Fibroblast of pulmonary artery (primary cell): ENCODE data around the gene ADARB2.

ENCODE experiments used
- DNase-seq: peaks from one replicate; pipeline ENCODE4 v3.0.0-alpha.2; 2010; ENCODE audit warnings: low read depth
- H3K4me3 ChIP-seq: replicated peaks from 2 replicates; pipeline ENCODE4 v1.5.1; 2011; ENCODE audit warnings: low read depth, mild to moderate bottlenecking, control low read depth, low read length, moderate library complexity
- TF ChIP-seq, protein P1 (sequence below): IDR thresholded peaks from 2 replicates; pipeline ENCODE4 v1.5.1; 2011; ENCODE audit warnings: mild to moderate bottlenecking, control low read depth, low read length, inconsistent platforms; ENCODE audit errors: missing control alignments

The ADARB2 gene

DNA sequence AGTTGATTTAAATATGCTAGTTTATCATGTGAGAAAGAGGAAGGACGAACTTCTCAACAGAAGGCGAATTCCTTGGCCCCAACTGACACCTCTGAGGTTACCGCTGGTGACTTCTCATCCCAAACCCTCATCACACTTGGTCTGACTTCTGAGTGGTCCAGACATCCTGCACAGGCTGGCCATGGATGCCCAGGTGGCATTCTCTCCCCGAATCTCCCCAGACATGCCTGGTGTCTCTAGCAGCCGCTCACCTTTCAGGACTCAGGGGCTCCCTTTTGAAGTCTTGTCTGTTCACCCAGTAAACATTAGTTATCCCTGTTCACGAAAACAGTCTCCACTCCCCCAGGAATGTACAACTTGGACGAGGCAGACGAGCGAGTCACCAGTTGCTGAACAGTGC lies 157.7 kb downstream of the ADARB2 start:
- TF ChIP-seq, protein P1, sequence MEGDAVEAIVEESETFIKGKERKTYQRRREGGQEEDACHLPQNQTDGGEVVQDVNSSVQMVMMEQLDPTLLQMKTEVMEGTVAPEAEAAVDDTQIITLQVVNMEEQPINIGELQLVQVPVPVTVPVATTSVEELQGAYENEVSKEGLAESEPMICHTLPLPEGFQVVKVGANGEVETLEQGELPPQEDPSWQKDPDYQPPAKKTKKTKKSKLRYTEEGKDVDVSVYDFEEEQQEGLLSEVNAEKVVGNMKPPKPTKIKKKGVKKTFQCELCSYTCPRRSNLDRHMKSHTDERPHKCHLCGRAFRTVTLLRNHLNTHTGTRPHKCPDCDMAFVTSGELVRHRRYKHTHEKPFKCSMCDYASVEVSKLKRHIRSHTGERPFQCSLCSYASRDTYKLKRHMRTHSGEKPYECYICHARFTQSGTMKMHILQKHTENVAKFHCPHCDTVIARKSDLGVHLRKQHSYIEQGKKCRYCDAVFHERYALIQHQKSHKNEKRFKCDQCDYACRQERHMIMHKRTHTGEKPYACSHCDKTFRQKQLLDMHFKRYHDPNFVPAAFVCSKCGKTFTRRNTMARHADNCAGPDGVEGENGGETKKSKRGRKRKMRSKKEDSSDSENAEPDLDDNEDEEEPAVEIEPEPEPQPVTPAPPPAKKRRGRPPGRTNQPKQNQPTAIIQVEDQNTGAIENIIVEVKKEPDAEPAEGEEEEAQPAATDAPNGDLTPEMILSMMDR: no peak
- H3K4me3 ChIP-seq: no peak overlapping the region

DNA sequence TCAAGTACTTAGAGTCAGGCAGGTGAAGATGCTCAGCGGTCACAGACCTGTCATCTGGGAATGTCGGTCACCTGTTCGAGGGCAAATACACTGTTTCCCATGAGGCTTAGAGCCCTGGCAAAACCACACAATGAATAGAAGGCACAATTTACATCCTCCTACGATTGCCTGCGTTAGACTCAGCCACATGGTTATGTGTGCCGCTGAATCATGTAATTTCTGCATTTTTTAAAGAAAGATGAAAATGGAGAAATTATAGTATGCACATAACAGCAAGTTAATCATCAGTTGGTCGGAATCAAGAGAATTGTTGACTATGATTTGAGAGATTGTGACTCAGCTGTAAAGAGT lies 158.2 kb downstream of the ADARB2 start:
- no peak overlapping the region for H3K4me3 ChIP-seq
- DNase-seq: no peak
- TF ChIP-seq, protein P1: no peak

More for the DNA sequence above, 157.7 kb downstream of the ADARB2 start:
- no peak for DNase-seq

DNA sequence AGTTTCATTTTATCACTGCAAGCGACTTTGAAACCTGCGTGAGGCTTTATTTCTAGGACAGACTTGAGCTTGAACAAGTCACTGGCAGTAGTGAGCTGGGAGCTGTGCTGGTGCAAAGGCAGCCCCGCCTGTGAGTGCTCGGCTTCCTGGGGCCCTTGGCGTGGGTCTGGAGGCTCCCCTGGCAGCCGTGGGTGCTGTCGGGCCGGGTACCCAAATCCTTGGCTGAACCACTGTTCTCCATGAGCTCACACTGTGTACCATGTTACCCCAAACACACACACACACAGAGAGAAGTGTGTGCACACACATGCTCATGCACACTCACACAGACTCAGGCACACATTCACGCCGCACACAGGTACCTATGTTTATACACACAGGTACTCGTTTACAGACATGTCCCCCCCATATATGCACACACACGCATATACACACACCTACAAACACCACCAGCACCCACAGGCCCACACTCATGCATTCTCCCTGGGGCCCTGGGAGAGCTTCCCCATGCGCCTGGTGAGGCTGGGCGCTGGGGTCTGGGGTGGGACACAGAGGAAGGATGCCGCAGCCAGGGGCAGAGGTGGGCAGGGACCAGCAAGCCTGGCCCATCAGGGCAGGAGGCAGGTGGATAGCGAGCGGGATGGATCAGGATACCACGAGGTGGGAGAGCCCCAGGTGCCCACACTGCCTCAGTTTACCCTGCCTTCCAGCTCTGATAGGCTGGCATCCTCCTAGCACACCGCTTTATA lies 158.8 kb downstream of the ADARB2 start:
- no peak overlapping the region for H3K4me3 ChIP-seq
- TF ChIP-seq, protein P1: no peak
- DNase-seq: no peak

DNA sequence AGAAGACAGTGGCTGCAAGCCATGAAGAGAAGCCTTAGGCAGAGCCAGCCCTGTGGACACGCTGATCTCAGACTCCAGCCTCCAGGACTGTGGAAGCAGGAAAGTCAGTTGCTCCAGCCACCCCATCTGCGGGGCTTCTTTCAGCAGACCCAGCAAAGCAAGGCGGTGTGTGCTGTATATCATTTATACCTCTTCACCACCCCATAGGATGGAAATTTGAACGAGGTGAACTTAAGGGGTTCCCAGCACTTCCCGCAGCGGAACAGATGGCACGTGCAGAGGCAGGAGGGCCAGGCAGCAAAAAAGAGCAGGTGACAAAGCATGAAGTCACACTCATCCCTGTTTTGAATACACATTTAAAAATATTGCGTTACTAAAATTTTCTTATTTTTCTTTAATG lies 159.4 kb downstream of the ADARB2 start:
- TF ChIP-seq, protein P1: no peak
- no peak overlapping the region for H3K4me3 ChIP-seq
- DNase-seq: no peak

DNA sequence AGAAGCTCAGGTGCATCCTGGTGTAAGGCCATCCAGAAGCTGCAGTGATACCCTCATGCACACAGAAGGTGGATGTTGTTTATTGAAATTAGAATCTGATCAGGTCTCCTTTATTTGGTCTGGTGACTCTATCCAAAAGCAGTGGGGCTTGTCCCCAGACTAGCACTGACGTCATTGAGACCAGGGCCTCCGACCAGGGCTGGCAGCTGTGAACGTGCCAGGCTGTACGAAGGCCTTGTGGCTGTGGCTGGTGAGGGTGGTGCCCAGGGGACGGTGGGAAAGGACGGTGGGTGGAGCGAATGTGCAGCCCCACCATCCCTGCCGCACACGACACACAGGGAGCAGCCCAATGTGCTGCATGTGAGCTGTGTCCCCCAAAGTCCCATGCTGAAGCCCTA lies 160.0 kb downstream of the ADARB2 start:
- DNase-seq: no peak
- H3K4me3 ChIP-seq: no peak overlapping the region

DNA sequence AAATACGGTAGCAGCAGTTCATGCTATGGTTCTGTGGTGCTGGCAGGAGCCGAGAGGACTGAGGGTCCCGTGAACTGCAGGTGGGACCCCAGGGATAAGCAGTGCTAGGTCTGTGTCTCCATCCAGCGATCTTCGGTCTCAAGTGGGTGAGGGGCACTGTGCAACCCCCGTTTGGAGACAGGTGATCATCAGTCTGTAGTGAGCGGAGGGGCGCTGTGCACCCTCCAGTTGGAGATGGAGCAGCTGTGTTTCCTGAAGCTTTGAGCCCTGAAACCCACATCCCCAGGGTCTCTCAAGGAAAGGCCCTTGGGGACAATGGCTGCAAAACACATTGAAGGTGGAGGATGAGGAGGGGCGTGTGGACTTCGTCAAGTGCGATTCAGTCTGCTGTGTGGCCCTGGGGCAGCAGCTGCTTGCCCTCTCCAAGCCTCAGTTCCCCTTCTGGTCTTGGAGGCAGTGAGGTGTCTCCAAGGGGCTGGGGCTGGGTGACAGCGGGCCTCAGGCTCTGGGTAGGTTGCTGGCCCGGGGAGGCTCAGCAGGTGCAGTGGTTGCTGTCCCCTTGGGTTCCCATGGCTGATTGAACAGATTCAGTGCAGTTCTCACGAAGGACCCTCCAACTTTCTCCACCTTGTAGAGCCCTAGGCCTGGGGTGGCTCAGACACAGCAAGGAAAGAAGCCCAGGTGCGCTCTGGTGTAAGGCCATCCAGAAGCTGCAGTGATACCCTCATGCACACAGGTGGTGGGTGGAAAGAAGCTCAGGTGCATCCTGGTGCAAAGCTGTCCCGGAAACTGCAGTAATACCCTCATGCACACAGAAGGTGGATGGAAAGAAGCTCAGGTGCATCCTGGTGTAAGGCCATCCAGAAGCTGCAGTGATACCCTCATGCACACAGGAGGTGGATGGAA lies 160.6 kb downstream of the ADARB2 start:
- DNase-seq: no peak
- no peak overlapping the region for H3K4me3 ChIP-seq
- TF ChIP-seq, protein P1: no peak

More for the DNA sequence above, 160.0 kb downstream of the ADARB2 start:
- TF ChIP-seq, protein P1: no peak
